ENCODE measurements around the gene NFYC. TPM values are rescaled to one million over a fixed set of nuclear protein-coding genes. Genes with fewer than 3 reads are reported as not detected.

The NFYC gene
- total RNA-seq, 1 experiment from 2014 or later, result 61.6 TPM

DNA sequence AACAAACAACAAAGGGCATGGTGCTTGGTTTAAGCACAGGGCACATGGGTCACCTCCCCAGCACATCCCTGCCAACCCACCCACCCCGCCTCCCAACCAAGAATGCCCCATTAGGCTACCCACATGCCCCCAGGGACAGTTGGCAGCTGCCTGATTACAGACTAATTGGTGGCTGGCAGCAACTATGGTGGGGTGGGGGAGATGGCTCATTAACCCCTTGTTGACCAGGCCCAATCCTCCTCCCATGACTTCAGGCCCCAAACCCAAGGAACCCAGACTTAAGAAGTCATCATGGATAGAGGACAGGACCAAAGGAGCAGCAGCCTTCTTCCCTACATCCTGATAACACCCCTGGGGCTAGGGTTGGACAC lies 27.4 kb upstream of the NFYC start:
- DNase-seq, result no peak
- Mint-ChIP-seq H3K27me3 (ENCODE audit: insufficient read depth, unreplicated experiment) (no peaks in the 10 kb centered on the region), H3K36me3 (ENCODE audit: insufficient read depth, unreplicated experiment) (no peaks in the 10 kb centered on the region), H3K27ac (ENCODE audit: unreplicated experiment) (no peak overlapping the region), H3K9me3 (ENCODE audit: unreplicated experiment) (no peaks in the 10 kb centered on the region), H3K4me3 (ENCODE audit: unreplicated experiment) (no peak overlapping the region), H3K4me1 (ENCODE audit: low read depth, unreplicated experiment) (no peaks in the 10 kb centered on the region)
- no TSS peak for BruUV-seq (replicated peaks)
- Histone ChIP-seq H3K4me1 (no peaks in the 10 kb centered on the region), H3K9me3 (no peaks in the 10 kb centered on the region), H3K4me3 (ENCODE audit: low read depth, low read length) (no peak overlapping the region), H3K27me3 (replicated peaks; ENCODE audit: control insufficient read depth, insufficient read depth, low read length) (no peaks in the 10 kb centered on the region), H3K36me3 (ENCODE audit: control insufficient read depth, insufficient read depth, low read length) (no peaks in the 10 kb centered on the region)
- intact Hi-C loops (cut with micrococcal nuclease; ENCODE audit: unreplicated experiment), result no loop called here
- POLR2A ChIA-PET, result no interaction called here
- TF ChIP-seq, protein P1, sequence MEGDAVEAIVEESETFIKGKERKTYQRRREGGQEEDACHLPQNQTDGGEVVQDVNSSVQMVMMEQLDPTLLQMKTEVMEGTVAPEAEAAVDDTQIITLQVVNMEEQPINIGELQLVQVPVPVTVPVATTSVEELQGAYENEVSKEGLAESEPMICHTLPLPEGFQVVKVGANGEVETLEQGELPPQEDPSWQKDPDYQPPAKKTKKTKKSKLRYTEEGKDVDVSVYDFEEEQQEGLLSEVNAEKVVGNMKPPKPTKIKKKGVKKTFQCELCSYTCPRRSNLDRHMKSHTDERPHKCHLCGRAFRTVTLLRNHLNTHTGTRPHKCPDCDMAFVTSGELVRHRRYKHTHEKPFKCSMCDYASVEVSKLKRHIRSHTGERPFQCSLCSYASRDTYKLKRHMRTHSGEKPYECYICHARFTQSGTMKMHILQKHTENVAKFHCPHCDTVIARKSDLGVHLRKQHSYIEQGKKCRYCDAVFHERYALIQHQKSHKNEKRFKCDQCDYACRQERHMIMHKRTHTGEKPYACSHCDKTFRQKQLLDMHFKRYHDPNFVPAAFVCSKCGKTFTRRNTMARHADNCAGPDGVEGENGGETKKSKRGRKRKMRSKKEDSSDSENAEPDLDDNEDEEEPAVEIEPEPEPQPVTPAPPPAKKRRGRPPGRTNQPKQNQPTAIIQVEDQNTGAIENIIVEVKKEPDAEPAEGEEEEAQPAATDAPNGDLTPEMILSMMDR (IDR thresholded peaks at IDR 0.05; ENCODE audit: insufficient read depth in 1 of 2, low read depth in 1 of 2, low read length in 1 of 2, severe bottlenecking in 1 of 2, unreplicated experiment in 1 of 2), result no peak
- CTCF ChIA-PET, result no interaction called here

DNA sequence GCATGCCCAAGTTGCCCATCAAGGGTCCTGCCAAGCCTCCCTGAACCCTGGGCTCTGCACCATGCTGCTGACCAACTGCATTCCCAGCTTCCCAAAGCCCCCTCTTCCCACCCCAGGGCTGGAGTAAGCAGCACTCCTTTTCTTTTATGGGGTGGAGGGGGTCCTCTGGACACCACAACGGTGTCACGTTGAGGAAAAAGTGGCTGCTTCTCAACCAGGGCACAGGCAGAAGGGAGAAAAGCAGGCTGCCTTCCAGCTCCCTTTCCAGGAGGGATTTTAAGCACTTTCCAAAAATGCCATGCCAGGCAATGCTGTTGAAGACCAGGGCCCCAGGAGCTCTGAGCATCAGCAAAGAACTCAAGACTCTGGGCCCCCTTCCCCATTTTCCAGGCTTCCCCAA lies 26.7 kb upstream of the NFYC start:
- Histone ChIP-seq H3K36me3 (ENCODE audit: control insufficient read depth, insufficient read depth, low read length) (no peaks in the 10 kb centered on the region), H3K9me3 (no peaks in the 10 kb centered on the region), H3K27me3 (replicated peaks; ENCODE audit: control insufficient read depth, insufficient read depth, low read length) (no peaks in the 10 kb centered on the region), H3K4me3 (ENCODE audit: low read depth, low read length) (peak overlapping the region; percentile 37; the same call in 1 of the 2 replicates), H3K4me1 (no peaks in the 10 kb centered on the region)
- POLR2A ChIA-PET, result no interaction called here
- no TSS peak for BruUV-seq (replicated peaks)
- Mint-ChIP-seq H3K4me3 (ENCODE audit: unreplicated experiment) (peak overlapping the region; percentile 57), H3K4me1 (ENCODE audit: low read depth, unreplicated experiment) (no peaks in the 10 kb centered on the region), H3K27me3 (ENCODE audit: insufficient read depth, unreplicated experiment) (no peaks in the 10 kb centered on the region), H3K9me3 (ENCODE audit: unreplicated experiment) (no peaks in the 10 kb centered on the region), H3K27ac (ENCODE audit: unreplicated experiment) (no peak overlapping the region), H3K36me3 (ENCODE audit: insufficient read depth, unreplicated experiment) (no peaks in the 10 kb centered on the region)
- CTCF ChIA-PET, result interaction anchor here (0.6 to 0.7 kb wide), 2 partner anchors 745 to 1277 kb away, joined by 5 to 7 read pairs; no protein-coding TSS in a partner anchor
- intact Hi-C loops (cut with micrococcal nuclease; ENCODE audit: unreplicated experiment), result loop anchor here (5.0 kb wide), 3 partner anchors 32 to 132 kb away; partner anchors contain the start of gene ZNF684
- no peak for DNase-seq
- TF ChIP-seq, protein P1 (IDR thresholded peaks at IDR 0.05; ENCODE audit: insufficient read depth in 1 of 2, low read depth in 1 of 2, low read length in 1 of 2, severe bottlenecking in 1 of 2, unreplicated experiment in 1 of 2), result no peak

DNA sequence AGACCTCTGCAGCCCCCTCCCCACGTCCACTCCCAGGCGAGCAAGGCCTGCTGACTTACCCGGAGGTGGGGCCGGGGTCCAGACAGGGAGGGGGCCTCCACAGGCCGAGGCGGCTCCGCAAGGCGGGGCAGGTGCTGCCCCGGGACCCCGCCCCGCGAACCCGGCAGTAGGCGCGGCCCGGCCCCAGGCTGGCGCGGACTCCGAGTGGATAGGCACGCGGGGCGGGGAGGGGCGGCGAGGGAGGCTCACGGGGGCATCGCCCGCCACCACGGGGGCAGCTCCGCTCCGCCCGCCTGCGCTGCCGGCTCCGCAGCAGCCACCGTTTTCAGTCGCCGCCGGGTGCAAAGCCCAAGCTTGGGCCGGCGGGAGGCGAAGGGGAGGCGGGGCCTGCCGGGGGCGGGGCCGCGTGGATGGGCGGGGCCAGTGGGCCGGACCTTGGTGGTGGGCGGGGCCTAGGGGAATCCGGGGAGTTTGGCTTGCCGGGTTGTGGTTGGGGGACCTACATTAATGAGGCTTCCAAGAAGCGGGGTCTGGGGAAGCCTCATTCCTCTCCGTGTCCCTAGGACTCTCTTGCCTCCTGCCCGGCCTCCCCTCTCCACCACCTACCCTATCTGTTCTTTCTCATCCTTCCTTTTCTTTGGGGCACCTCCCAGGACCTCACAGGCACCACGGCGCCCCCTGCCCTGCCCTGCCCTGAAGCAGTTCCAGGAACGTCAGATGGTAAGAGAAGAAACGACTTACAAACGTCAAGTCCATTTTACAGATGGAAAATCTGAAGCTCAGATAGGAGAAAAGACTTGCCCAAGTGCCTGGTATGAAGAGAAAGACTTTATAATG lies 26.0 kb upstream of the NFYC start, which contains the start of gene RIMS3:
Gene RIMS3, minus strand, starts transcription at position 348 of the 837 bp plus-strand sequence. CDS start 23,757 bp downstream, outside the sequence.
- no peaks in the 10 kb centered on the region for H3K9me3 ChIP-seq
- intact Hi-C loops (cut with micrococcal nuclease; ENCODE audit: unreplicated experiment), result loop anchor here (5.0 kb wide), 3 partner anchors 33 to 133 kb away; partner anchors contain the start of gene ZNF684
- CTCF ChIA-PET, result interaction anchor here (0.6 to 0.7 kb wide), 2 partner anchors 746 to 1278 kb away, joined by 5 to 7 read pairs; no protein-coding TSS in a partner anchor
- no peaks in the 10 kb centered on the region for H3K36me3 ChIP-seq (ENCODE audit: control insufficient read depth, insufficient read depth, low read length)
- BruUV-seq (replicated peaks), result no TSS peak
- TF ChIP-seq, protein P1 (IDR thresholded peaks at IDR 0.05; ENCODE audit: insufficient read depth in 1 of 2, low read depth in 1 of 2, low read length in 1 of 2, severe bottlenecking in 1 of 2, unreplicated experiment in 1 of 2), result peak in 1 of 2 experiments; percentile 26
- peak within 1 kb of the TSS; percentile 37 for H3K4me3 ChIP-seq (ENCODE audit: low read depth, low read length)
- Mint-ChIP-seq H3K27me3 (ENCODE audit: insufficient read depth, unreplicated experiment) (no peaks in the 10 kb centered on the region), H3K27ac (ENCODE audit: unreplicated experiment) (no peak within 1 kb of the TSS), H3K4me1 (ENCODE audit: low read depth, unreplicated experiment) (no peaks in the 10 kb centered on the region), H3K36me3 (ENCODE audit: insufficient read depth, unreplicated experiment) (no peaks in the 10 kb centered on the region), H3K4me3 (ENCODE audit: unreplicated experiment) (peak within 1 kb of the TSS; percentile 79), H3K9me3 (ENCODE audit: unreplicated experiment) (no peaks in the 10 kb centered on the region)
- POLR2A ChIA-PET, result no interaction called here
- H3K27me3 ChIP-seq (replicated peaks; ENCODE audit: control insufficient read depth, insufficient read depth, low read length), result no peaks in the 10 kb centered on the region
- H3K4me1 ChIP-seq, result no peaks in the 10 kb centered on the region
- DNase-seq, result peak; percentile 61 to 84

Data from Caco-2 (cell line).